Esophagus squamous epithelium (tissue), 5 donors: Measurements from ENCODE around the gene SPATA31D1. TPM values are rescaled to one million over a fixed set of nuclear protein-coding genes. Genes with fewer than 3 reads are reported as not detected.

Experiments
- DNase-seq: peaks from one replicate; lab custom pipeline; 2025; lab: John Stamatoyannopoulos, UW
- H3K27ac ChIP-seq, 4 donors: fragments of 200-600 bp; sonication (generic); one replicate each; pipeline ENCODE4 v1.5.1; 2016 to 2019; ENCODE audit warnings: mild to moderate bottlenecking in 1 of 4
- H3K27me3 ChIP-seq, 4 donors: fragments of 200-600 bp; sonication (generic); 1 replicate in 3 of 4; 2 replicates in 1 of 4; pipeline versions ENCODE4 v1.5.1 to v1.6.0; 2017 to 2021; ENCODE audit warnings: antibody characterized with exemption in 1 of 4
- H3K36me3 ChIP-seq, 3 donors: fragments of 200-600 bp; sonication (generic); one replicate each; pipeline ENCODE4 v1.5.1; 2016 to 2019
- H3K4me1 ChIP-seq, 3 donors: fragments of 200-600 bp; sonication (generic); one replicate each; pipeline ENCODE4 v1.5.1; 2017 to 2019
- H3K4me3 ChIP-seq, 4 donors: fragments of 200-600 bp; sonication (generic); 1 replicate in 3 of 4; 2 replicates in 1 of 4; pipeline ENCODE4 v1.5.1; 2016 to 2019; ENCODE audit warnings: mild to moderate bottlenecking in 2 of 4, moderate library complexity in 1 of 4
- H3K9me3 ChIP-seq, 3 donors: fragments of 200-600 bp; sonication (generic); one replicate each; pipeline ENCODE4 v1.5.1; 2016 to 2019
- POLR2A ChIP-seq, 4 donors: fragments of 450-650 bp; IDR thresholded peaks; one replicate each; pipeline ENCODE4 v1.6.1; 2017; ENCODE audit warnings: antibody characterized with exemption in 4 of 4, mild to moderate bottlenecking in 4 of 4, moderate library complexity in 3 of 4
- WGBS, 2 donors: methylation state at CpG; one replicate each; pipeline ENCODE4 v1.1.5; 2018; 5-methylcytosine and 5-hydroxymethylcytosine counted together
- intact Hi-C: fragments of 100-400 bp; cut with DNase I; formaldehyde crosslinking; loops from one replicate; pipeline ENCODE4 v1.15.0; 2022
- total RNA-seq, 4 donors: library from RNA; depleted of rRNA; stranded (reverse); fragments of >200 nt; gene quantifications; one replicate each; pipeline ENCODE4 v1.1.0, GENCODE V29; 2016
- TF ChIP-seq, protein P1 (sequence below), 6 experiments: fragments of 450-650 bp in 4 of 6; fragments of 200-600 bp in 2 of 6; sonication (generic) in 2 of 6; IDR thresholded peaks; one replicate each; pipeline ENCODE4 v1.5.1; 2016 to 2019; ENCODE audit warnings: antibody characterized with exemption in 6 of 6, mild to moderate bottlenecking in 4 of 6, moderate library complexity in 4 of 6
- donor health status: DM: yes; HTN: yes; CAD: no.

Gene SPATA31D1
- total RNA-seq, 4 donors from 2014 or later, result not detected

DNA sequence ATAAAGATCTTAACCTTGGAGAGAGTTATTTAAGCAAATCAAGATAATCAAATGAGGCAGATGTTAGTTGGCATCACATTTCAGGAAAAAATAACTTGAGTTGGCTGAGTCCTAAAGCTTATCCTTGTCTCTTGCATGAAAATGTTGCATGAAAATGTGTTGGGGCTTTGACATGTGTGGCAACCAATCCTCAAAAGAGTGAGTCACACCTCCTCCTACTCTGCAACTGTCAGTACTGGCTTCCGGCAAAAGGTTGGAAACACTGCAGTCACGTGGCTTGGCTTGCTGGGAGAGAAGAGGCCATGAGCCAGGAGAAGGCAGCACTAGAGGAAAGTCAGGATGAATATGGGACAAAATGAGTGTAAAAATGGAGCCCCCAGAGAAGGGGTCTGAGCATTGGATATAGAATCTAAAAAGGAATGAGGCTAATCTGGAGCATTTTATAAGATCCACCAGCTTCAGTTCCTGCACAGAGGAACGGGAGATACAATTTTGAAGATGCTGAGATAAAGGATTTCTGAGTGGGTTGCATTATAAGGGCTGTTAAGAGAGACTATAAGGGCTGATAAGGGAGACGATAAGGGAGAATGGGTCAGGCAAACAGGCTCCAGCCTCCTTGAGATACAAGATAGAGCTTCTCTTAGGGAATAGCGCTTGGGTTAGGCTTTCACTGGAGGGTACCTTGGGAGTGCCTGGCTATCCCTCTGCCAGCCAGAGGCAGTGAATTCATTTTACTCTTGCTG is 43.1 kb downstream of the SPATA31D1 start:
- Histone ChIP-seq H3K27ac (no peak overlapping the region), H3K27me3 (no peaks in the 10 kb centered on the region), H3K4me1 (peaks cover 0 to 9% (median 0%) of the 10 kb centered on the region in 3 donors), H3K4me3 (no peak overlapping the region), H3K9me3 (no peaks in the 10 kb centered on the region), H3K36me3 (no peaks in the 10 kb centered on the region)
- WGBS, 2 donors, result 44 to 61% methylated on average over 5 of the region's 5 CpGs
- DNase-seq, result no peak
- intact Hi-C loops, result no loop called here
- TF ChIP-seq POLR2A (IDR thresholded peaks at IDR 0.05), result no peak
- TF ChIP-seq, protein P1, sequence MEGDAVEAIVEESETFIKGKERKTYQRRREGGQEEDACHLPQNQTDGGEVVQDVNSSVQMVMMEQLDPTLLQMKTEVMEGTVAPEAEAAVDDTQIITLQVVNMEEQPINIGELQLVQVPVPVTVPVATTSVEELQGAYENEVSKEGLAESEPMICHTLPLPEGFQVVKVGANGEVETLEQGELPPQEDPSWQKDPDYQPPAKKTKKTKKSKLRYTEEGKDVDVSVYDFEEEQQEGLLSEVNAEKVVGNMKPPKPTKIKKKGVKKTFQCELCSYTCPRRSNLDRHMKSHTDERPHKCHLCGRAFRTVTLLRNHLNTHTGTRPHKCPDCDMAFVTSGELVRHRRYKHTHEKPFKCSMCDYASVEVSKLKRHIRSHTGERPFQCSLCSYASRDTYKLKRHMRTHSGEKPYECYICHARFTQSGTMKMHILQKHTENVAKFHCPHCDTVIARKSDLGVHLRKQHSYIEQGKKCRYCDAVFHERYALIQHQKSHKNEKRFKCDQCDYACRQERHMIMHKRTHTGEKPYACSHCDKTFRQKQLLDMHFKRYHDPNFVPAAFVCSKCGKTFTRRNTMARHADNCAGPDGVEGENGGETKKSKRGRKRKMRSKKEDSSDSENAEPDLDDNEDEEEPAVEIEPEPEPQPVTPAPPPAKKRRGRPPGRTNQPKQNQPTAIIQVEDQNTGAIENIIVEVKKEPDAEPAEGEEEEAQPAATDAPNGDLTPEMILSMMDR (IDR thresholded peaks at IDR 0.05), result no peak

DNA sequence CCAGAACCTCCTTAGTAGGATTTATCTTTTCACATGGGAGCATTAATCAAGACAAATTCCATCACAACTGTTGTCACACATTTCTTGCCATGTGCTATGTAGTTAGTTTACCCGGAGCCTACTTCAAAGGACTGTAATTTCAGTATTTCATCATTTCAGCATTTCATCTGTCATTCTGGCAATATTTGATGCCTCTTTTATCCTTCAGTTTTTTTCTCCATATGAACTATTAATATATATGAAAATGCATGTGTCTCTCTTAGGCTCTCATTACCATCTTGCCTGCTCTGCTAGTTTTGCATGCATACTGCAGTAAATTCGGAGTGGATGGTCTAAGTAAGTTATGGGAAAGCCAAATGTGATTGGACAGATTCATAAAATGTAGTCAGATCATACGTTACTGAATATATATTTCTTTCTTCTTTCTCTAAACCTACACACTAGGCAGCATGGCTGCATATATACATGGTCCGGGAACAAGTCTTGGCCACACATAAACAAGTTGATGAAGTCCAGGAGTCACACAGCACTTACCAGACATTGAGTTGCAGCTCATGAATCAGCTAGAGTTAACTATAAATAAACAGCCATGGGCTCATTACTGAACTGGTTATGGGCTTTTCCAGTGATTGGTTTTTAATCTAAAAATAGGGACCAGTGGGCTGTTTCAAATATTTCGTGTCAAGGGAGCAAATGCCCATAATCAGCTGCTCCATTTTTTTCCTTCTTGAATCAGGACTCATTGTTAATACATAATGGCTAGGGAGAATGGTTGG is 46.6 kb downstream of the SPATA31D1 start:
- intact Hi-C loops, result no loop called here
- 55 to 60% methylated on average over 5 of the region's 5 CpGs for WGBS, 2 donors

DNA sequence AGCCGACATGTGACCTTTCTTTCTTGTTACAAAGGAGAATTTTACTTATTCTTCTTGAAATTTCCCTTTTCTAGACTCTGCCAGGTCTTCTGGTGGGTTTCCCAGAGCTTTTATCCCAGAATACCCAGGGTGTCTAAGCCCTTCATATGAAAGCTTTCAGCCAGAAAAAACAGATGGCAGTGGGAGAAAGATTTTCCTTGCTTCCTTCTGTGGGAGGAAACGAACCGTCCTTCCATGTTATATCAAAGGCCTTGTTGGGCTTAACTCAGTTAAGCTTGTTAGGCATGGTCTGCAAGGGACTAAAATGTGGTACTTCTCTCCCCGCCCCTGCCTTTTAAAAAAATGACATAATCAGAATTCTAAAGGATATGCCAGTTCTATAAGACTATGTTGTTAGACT is 47.5 kb downstream of the SPATA31D1 start:
- DNase-seq, result no peak
- Histone ChIP-seq H3K27ac (no peak overlapping the region), H3K4me3 (no peak overlapping the region), H3K9me3 (no peaks in the 10 kb centered on the region), H3K4me1 (peaks cover 0 to 9% (median 0%) of the 10 kb centered on the region in 3 donors), H3K27me3 (no peaks in the 10 kb centered on the region), H3K36me3 (no peaks in the 10 kb centered on the region)
- intact Hi-C loops, result no loop called here
- WGBS, 2 donors, result 85 to 95% methylated on average over 4 of the region's 4 CpGs
- no peak for TF ChIP-seq POLR2A (IDR thresholded peaks at IDR 0.05)
- TF ChIP-seq, protein P1 (IDR thresholded peaks at IDR 0.05), result no peak

More for the DNA sequence above, 46.6 kb downstream of the SPATA31D1 start:
- TF ChIP-seq, protein P1 (IDR thresholded peaks at IDR 0.05), result no peak
- no peak for TF ChIP-seq POLR2A (IDR thresholded peaks at IDR 0.05)
- no peaks in the 10 kb centered on the region for H3K36me3 ChIP-seq
- no peak for DNase-seq
- H3K4me1 ChIP-seq, result peaks cover 0 to 9% (median 0%) of the 10 kb centered on the region in 3 donors
- no peak overlapping the region for H3K4me3 ChIP-seq
- no peaks in the 10 kb centered on the region for H3K9me3 ChIP-seq
- no peak overlapping the region for H3K27ac ChIP-seq
- H3K27me3 ChIP-seq, result no peaks in the 10 kb centered on the region

DNA sequence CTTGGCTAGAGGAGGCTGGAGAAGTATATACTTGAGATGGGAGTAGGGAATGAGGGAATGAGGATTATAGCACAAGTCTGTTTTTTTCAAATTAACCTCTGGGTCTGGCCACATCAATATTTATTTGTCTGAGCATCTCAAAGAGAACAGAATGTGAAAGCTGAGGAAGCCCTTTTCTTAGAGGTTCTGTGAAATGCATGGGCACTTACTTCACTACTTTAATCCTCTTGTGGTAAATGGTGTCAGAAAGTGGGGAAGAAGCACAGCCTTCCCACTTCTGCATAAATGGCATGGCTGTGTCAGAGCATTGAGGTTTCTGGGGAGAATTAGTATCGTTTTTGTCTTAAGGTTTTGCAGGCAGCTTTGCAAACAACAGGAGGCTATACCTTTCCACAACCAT is 48.6 kb downstream of the SPATA31D1 start:
- no peaks in the 10 kb centered on the region for H3K9me3 ChIP-seq
- DNase-seq, result no peak
- no peak overlapping the region for H3K4me3 ChIP-seq
- no peak overlapping the region for H3K27ac ChIP-seq
- 57 to 75% methylated on average over 1 of the region's 1 CpG for WGBS, 2 donors
- no peaks in the 10 kb centered on the region for H3K4me1 ChIP-seq
- TF ChIP-seq, protein P1 (IDR thresholded peaks at IDR 0.05), result no peak
- no peak for TF ChIP-seq POLR2A (IDR thresholded peaks at IDR 0.05)
- no peaks in the 10 kb centered on the region for H3K36me3 ChIP-seq
- no peaks in the 10 kb centered on the region for H3K27me3 ChIP-seq
- intact Hi-C loops, result no loop called here

DNA sequence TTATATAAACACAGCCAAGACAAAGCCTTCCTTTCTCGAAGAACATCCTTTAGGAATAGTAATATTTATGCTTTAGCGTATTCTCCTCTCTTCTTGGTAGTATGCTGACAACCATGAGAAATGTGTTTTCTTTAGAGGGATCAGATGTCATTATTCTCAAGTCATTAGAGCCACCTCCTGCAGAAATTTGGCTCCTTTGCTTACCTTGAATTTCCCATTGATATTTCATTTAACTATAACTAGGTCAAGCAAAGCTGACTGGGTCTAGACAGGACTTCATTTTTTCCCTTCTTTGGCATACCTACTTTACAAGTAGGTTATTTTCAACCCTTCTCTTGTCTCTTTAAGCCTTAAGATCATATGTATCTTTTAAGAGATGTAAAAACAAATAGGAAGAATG is 50.3 kb downstream of the SPATA31D1 start:
- no peaks in the 10 kb centered on the region for H3K4me1 ChIP-seq
- intact Hi-C loops, result no loop called here
- no peak for DNase-seq
- TF ChIP-seq, protein P1 (IDR thresholded peaks at IDR 0.05), result no peak
- no peak for TF ChIP-seq POLR2A (IDR thresholded peaks at IDR 0.05)
- H3K4me3 ChIP-seq, result no peak overlapping the region
- no peak overlapping the region for H3K27ac ChIP-seq
- 64 to 81% methylated on average over 2 of the region's 2 CpGs for WGBS, 2 donors
- H3K9me3 ChIP-seq, result no peaks in the 10 kb centered on the region
- H3K36me3 ChIP-seq, result no peaks in the 10 kb centered on the region
- H3K27me3 ChIP-seq, result no peaks in the 10 kb centered on the region
